ENCODE data around the gene HSD11B2. TPM values are rescaled to one million over a fixed set of nuclear protein-coding genes. Genes with fewer than 3 reads are reported as not detected.

HSD11B2 gene
- total RNA-seq, 1 experiment from 2014 or later, result not detected

DNA sequence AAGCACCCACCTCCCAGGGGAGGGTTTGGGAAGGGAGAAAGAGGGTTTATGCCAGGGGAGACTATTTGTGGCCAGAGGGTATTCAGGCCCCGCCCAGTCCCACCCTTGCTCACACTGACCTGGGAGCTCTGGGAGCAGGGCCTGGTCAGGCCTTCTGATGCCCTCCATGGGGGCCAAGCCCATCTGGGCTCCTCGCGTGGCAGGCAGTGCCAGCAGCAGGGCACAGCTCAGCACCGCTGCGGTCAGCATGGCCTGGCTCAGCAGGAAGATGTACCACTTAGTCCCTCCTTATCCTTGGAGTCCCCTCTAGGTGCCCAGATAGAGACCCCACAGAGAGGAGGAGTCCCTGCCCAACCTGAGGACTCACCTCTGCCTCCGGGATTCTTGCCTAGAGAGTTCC is 52.2 kb downstream of the HSD11B2 start, which contains the start of gene AGRP:
AGRP (minus strand) TSS at position 398 of the 400 bp plus-strand sequence; CDS start at position 249, 149 bp downstream.
- no peak for DNase-seq (ENCODE audit: low read depth in 1 of 2, low spot score in 2 of 2)
- Histone ChIP-seq H3K36me3 (peaks cover under 1% of the 10 kb centered on the region), H3K4me1 (replicated peaks) (peaks cover 13% of the 10 kb centered on the region), H3K27ac (no peak within 1 kb of the TSS), H3K9me3 (replicated peaks) (no peaks in the 10 kb centered on the region), H3K27me3 (replicated peaks) (no peaks in the 10 kb centered on the region), H3K4me3 (no peak within 1 kb of the TSS)

DNA sequence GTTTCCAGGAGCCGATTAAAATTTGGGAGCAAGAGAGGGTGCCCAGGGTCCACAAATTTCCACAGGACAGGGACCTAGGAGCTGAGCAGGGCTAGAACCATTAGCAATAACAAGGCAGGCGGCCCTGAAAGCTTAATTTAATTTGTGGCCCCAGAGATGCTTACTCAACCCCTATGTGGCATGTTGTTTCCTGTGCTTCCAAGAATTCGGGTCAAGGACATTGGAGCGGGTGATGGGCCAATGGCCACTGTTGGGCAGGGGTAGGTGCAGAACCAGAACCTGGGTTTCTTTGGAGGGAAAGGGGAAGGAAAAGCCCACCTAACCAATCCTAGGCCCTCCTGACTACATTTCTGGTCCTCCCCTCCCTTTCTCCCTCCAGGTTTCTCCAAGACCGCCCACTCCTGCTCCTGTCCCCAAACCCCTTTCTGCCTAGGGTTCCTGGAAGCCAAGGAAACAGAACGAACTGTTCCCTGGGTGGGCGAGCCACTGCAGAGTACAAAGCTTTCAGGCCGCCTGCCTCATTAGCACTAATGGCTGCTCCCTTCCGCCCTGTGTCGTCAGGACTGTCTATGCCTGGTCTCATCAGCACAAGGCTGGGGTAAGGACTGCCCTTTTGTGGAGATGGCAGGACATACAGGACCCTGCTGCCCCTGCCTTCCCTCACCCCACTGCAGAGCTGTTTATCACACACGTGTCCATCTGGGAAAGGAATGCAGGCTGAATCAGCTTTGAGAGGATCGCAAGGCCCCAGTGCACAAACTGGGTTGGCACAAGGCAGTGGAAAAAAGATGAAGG is 53.0 kb downstream of the HSD11B2 start:
- Histone ChIP-seq H3K4me3 (no peak overlapping the region), H3K27me3 (replicated peaks) (no peaks in the 10 kb centered on the region), H3K9me3 (replicated peaks) (no peaks in the 10 kb centered on the region), H3K4me1 (replicated peaks) (peaks cover 13% of the 10 kb centered on the region), H3K27ac (no peak overlapping the region), H3K36me3 (no peaks in the 10 kb centered on the region)
- no peak for DNase-seq (ENCODE audit: low read depth in 1 of 2, low spot score in 2 of 2)

GRCh38 chr16:67486805-67487204 is 55.9 kb downstream of the HSD11B2 start:
- no peaks in the 10 kb centered on the region for H3K36me3 ChIP-seq
- H3K4me3 ChIP-seq, result no peak overlapping the region
- no peak overlapping the region for H3K27ac ChIP-seq
- DNase-seq (ENCODE audit: low read depth in 1 of 2, low spot score in 2 of 2), result no peak
- peaks cover 3% of the 10 kb centered on the region for H3K4me1 ChIP-seq (replicated peaks)
- no peaks in the 10 kb centered on the region for H3K9me3 ChIP-seq (replicated peaks)
- H3K27me3 ChIP-seq (replicated peaks), result no peaks in the 10 kb centered on the region

Other genes starting within 250 kb of the HSD11B2 start
- gene MATCAP1, start 247.2 kb upstream of the HSD11B2 start, total RNA-seq (2014; rRNA removed; shearing (Covaris generic)), result 8.1 and 11.3 TPM in 2 replicates
- not detected in 2 replicates for gene EXOC3L1, start 241.0 kb upstream of the HSD11B2 start, total RNA-seq (2014; rRNA removed; shearing (Covaris generic))
- gene E2F4, start 239.0 kb upstream of the HSD11B2 start, total RNA-seq (2014; rRNA removed; shearing (Covaris generic)), result 77.0 and 93.8 TPM in 2 replicates
- 0.72 and 1.1 TPM in 2 replicates for gene ELMO3, start 232.0 kb upstream of the HSD11B2 start, total RNA-seq (2014; rRNA removed; shearing (Covaris generic))
- gene TMEM208, start 204.0 kb upstream of the HSD11B2 start, total RNA-seq (2014; rRNA removed; shearing (Covaris generic)), result 38.7 and 38.9 TPM in 2 replicates
- gene FHOD1, start 183.6 kb upstream of the HSD11B2 start, total RNA-seq (2014; rRNA removed; shearing (Covaris generic)), result 15.8 and 18.5 TPM in 2 replicates
- 1.2 and 1.6 TPM in 2 replicates for gene SLC9A5, start 182.1 kb upstream of the HSD11B2 start, total RNA-seq (2014; rRNA removed; shearing (Covaris generic))
- gene PLEKHG4, start 151.6 kb upstream of the HSD11B2 start, total RNA-seq (2014; rRNA removed; shearing (Covaris generic)), result 5.0 and 15.1 TPM in 2 replicates
- 0.03 TPM in 1 of 2 replicates, not detected in the other for gene KCTD19, start 104.4 kb upstream of the HSD11B2 start, total RNA-seq (2014; rRNA removed; shearing (Covaris generic))
- not detected in 2 replicates for gene LRRC36, start 104.3 kb upstream of the HSD11B2 start, total RNA-seq (2014; rRNA removed; shearing (Covaris generic))
- not detected in 2 replicates for gene TPPP3, start 37.6 kb upstream of the HSD11B2 start, total RNA-seq (2014; rRNA removed; shearing (Covaris generic))
- 1.0 and 4.4 TPM in 2 replicates for gene ZDHHC1, start 14.6 kb upstream of the HSD11B2 start, total RNA-seq (2014; rRNA removed; shearing (Covaris generic))
- gene ATP6V0D1, start 50.0 kb downstream of the HSD11B2 start, total RNA-seq (2014; rRNA removed; shearing (Covaris generic)), result 80.5 and 83.5 TPM in 2 replicates
- gene AGRP, start 52.4 kb downstream of the HSD11B2 start, total RNA-seq (2014; rRNA removed; shearing (Covaris generic)), result not detected in 2 replicates
- gene RIPOR1, start 97.7 kb downstream of the HSD11B2 start, total RNA-seq (2014; rRNA removed; shearing (Covaris generic)), result 20.1 and 24.8 TPM in 2 replicates
- gene CTCF, start 131.4 kb downstream of the HSD11B2 start, total RNA-seq (2014; rRNA removed; shearing (Covaris generic)), result 26.6 and 39.1 TPM in 2 replicates
- 5.2 and 7.6 TPM in 2 replicates for gene CARMIL2, start 214.0 kb downstream of the HSD11B2 start, total RNA-seq (2014; rRNA removed; shearing (Covaris generic))
- gene ACD, start 229.1 kb downstream of the HSD11B2 start, total RNA-seq (2014; rRNA removed; shearing (Covaris generic)), result 22.6 and 33.0 TPM in 2 replicates
- 0.26 TPM in 1 of 2 replicates, not detected in the other for gene PARD6A, start 229.8 kb downstream of the HSD11B2 start, total RNA-seq (2014; rRNA removed; shearing (Covaris generic))
- 5.1 TPM in 2 replicates for gene ENKD1, start 235.6 kb downstream of the HSD11B2 start, total RNA-seq (2014; rRNA removed; shearing (Covaris generic))
- 0.32 TPM in 1 of 2 replicates, not detected in the other for gene C16orf86, start 235.7 kb downstream of the HSD11B2 start, total RNA-seq (2014; rRNA removed; shearing (Covaris generic))